GM23338 (cell line): Measurements from ENCODE around the gene NSD2. TPM values are rescaled to one million over a fixed set of nuclear protein-coding genes. Genes with fewer than 3 reads are reported as not detected.
"Not testable (repeated sequence)": the region's sequence is repeated elsewhere in the genome, so short reads cannot be mapped to it uniquely, and the experiment has no call there.

Experiments used
- ATAC-seq: fragments of 200-7000 bp; cut with Tn5 transposase; 3 replicates; pipeline ENCODE4 v1.9.1; 2020
- DNase-seq: peaks from one replicate; pipeline ENCODE4 v3.0.0-alpha.2; 2015; ENCODE audit warnings: low spot score
- H2AFZ ChIP-seq: fragments of 200-600 bp; sonication (generic); 2 replicates; pipeline ENCODE4 v1.8.0; 2016; ENCODE audit warnings: antibody characterized with exemption, mild to moderate bottlenecking, moderate library complexity
- H3F3A ChIP-seq: fragments of 200-600 bp; sonication (generic); replicated peaks from 2 replicates; pipeline ENCODE4 v1.8.0; 2017; ENCODE audit warnings: antibody characterized with exemption, mixed run types, low read depth
- H3K27ac ChIP-seq: fragments of 200-600 bp; sonication (generic); 2 replicates; pipeline ENCODE4 v1.6.1; 2016; ENCODE audit warnings: low read depth
- H3K27me3 ChIP-seq: fragments of 200-600 bp; sonication (generic); 2 replicates; pipeline ENCODE4 v1.8.0; 2016; ENCODE audit warnings: mild to moderate bottlenecking, mixed run types, moderate library complexity; ENCODE audit not compliant: insufficient read depth
- H3K36me3 ChIP-seq: fragments of 200-600 bp; sonication (generic); 2 replicates; pipeline ENCODE4 v1.8.0; 2016; ENCODE audit warnings: mild to moderate bottlenecking; ENCODE audit not compliant: insufficient read depth
- H3K4me1 ChIP-seq: fragments of 200-600 bp; sonication (generic); 2 replicates; pipeline ENCODE4 v1.8.0; 2016; ENCODE audit warnings: mild to moderate bottlenecking, moderate library complexity; ENCODE audit not compliant: insufficient read depth
- H3K4me2 ChIP-seq: fragments of 200-600 bp; sonication (generic); 2 replicates; pipeline ENCODE4 v1.7.1; 2017; ENCODE audit warnings: mixed run types
- H3K4me3 ChIP-seq: fragments of 200-600 bp; sonication (generic); 2 replicates; pipeline ENCODE4 v1.6.1; 2016; ENCODE audit warnings: mixed run types
- H3K79me2 ChIP-seq: fragments of 200-600 bp; sonication (generic); replicated peaks from 2 replicates; pipeline ENCODE4 v1.8.0; 2017; ENCODE audit warnings: mild to moderate bottlenecking; ENCODE audit not compliant: insufficient read depth
- H3K9me2 ChIP-seq: fragments of 200-600 bp; sonication (generic); 2 replicates; pipeline ENCODE4 v1.8.0; 2017; ENCODE audit not compliant: insufficient read depth
- H4K20me1 ChIP-seq: fragments of 200-600 bp; sonication (generic); replicated peaks from 2 replicates; pipeline ENCODE4 v1.8.0; 2017; ENCODE audit warnings: mild to moderate bottlenecking; ENCODE audit not compliant: insufficient read depth
- H3K27ac Mint-ChIP-seq: 2 replicates; pipeline ENCODE4 v1.8.0; 2020; ENCODE audit warnings: inconsistent platforms, mild to moderate bottlenecking, moderate library complexity, mixed read lengths
- H3K27me3 Mint-ChIP-seq: 3 replicates; pipeline ENCODE4 v1.8.0; 2022; ENCODE audit warnings: low read depth, mild to moderate bottlenecking, moderate library complexity, mixed read lengths, inconsistent platforms; ENCODE audit not compliant: insufficient read depth, poor library complexity
- H3K36me3 Mint-ChIP-seq: 3 replicates; pipeline ENCODE4 v1.8.0; 2021; ENCODE audit warnings: low read depth, mild to moderate bottlenecking, inconsistent platforms, moderate library complexity, mixed read lengths
- H3K4me1 Mint-ChIP-seq: 3 replicates; pipeline ENCODE4 v1.8.0; 2020; ENCODE audit warnings: mild to moderate bottlenecking, inconsistent platforms, mixed read lengths
- H3K4me3 Mint-ChIP-seq: 3 replicates; pipeline ENCODE4 v1.8.0; 2021; ENCODE audit warnings: moderate library complexity, mild to moderate bottlenecking, inconsistent platforms, mixed read lengths
- H3K9me3 Mint-ChIP-seq: 3 replicates; pipeline ENCODE4 v1.8.0; 2020; ENCODE audit warnings: moderate library complexity, mild to moderate bottlenecking, inconsistent platforms, mixed read lengths
- EZH2 ChIP-seq: fragments of 200-600 bp; sonication (generic); IDR thresholded peaks from one replicate; pipeline ENCODE4 v1.8.0; 2017; ENCODE audit warnings: antibody characterized with exemption, mild to moderate bottlenecking, low read depth; ENCODE audit not compliant: unreplicated experiment
- EZH2phosphoT487 ChIP-seq: fragments of 200-600 bp; sonication (generic); IDR thresholded peaks from one replicate; pipeline ENCODE4 v1.8.1; 2018; ENCODE audit warnings: antibody characterized with exemption; ENCODE audit not compliant: unreplicated experiment
- NANOG ChIP-seq: IDR thresholded peaks from 2 replicates; pipeline ENCODE4 v1.6.1; 2016; ENCODE audit warnings: antibody characterized with exemption, borderline replicate concordance
- ZNF114 ChIP-seq: fragments of 250-450 bp; sonication (Bioruptor Pico); IDR thresholded peaks from 2 replicates; pipeline ENCODE4 v1.5.0; 2020; ENCODE audit warnings: mild to moderate bottlenecking, moderate library complexity
- ZNF331 ChIP-seq: fragments of 250-450 bp; sonication (Bioruptor Pico); IDR thresholded peaks from 2 replicates; pipeline ENCODE4 v1.5.0; 2020; ENCODE audit warnings: low read depth, mild to moderate bottlenecking, moderate library complexity
- polyA plus RNA-seq: library from polyadenylated mRNA; unstranded; fragments of >200 nt; fragmentation: Nextera tagmentation; extraction: Ambion mirVana; gene quantifications from 2 replicates; pipeline ENCODE4 v1.2.1, GENCODE V29; 2016
- total RNA-seq: library from RNA; depleted of rRNA; stranded (reverse); fragments of >200 nt; shearing (Covaris generic); gene quantifications from 2 replicates; pipeline ENCODE4 v1.2.3, GENCODE V29; 2014
- TF ChIP-seq, protein P1 (sequence below): IDR thresholded peaks from one replicate; pipeline ENCODE4 v1.6.1; 2018; ENCODE audit warnings: antibody characterized with exemption; ENCODE audit not compliant: unreplicated experiment
- TF ChIP-seq, protein P2 (sequence below): fragments of 250-450 bp; sonication (Bioruptor Pico); IDR thresholded peaks from 2 replicates; pipeline ENCODE4 v1.5.0; 2020; ENCODE audit warnings: mild to moderate bottlenecking, moderate library complexity
- TF ChIP-seq, protein P3 (sequence below), 2 experiments: fragments of 200-600 bp in 1 of 2; sonication (generic) in 1 of 2; conservative IDR thresholded peaks; 2 replicates each; pipeline versions ENCODE4 v1.5.1 to v1.6.1; 2016 to 2017; ENCODE audit warnings: antibody characterized with exemption in 2 of 2, low read depth in 2 of 2, mild to moderate bottlenecking in 2 of 2, moderate library complexity in 1 of 2
- TF ChIP-seq, protein P4 (sequence below): IDR thresholded peaks from 2 replicates; pipeline ENCODE4 v1.6.1; 2016; ENCODE audit warnings: antibody characterized with exemption

NSD2 gene
- total and polyA plus RNA-seq, 2 experiments from 2014 or later = 33.5 to 84.4 TPM

DNA sequence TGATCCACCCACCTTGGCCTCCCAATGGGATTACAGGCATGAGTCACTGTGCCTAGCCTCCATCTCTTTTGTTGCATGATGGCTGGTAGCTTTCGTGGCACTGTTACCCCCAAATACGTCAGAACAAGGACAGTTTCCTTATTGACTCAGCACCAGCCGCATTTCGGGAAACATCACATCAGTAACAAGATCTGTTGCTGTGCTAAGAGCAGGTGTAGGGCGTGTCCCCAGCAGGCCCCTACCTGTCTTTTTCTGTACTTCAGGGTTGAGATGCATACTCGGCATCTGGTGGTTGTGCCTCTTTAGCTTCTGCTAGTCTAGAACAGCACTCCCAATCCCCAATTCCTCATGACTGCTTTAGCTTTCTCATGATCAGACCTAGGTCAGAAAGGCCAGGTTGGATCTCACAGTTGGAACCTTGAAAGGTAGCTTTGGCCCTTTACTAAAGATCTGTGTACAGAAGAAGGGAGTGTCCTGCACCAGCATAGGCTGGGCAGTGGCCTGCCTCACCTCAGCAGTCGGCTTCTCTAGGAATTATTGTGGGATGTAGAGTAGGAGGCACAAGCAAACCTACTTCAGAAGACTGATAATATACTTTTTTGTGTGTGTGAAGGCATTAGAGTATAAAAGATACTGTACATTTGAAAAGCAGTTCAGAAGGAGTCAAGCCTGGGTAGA, 36.8 kb downstream of the NSD2 start:
- Mint-ChIP-seq H3K4me1 (peaks cover 6% of the 10 kb centered on the region), H3K9me3 (no peaks in the 10 kb centered on the region), H3K4me3 (no peak overlapping the region), H3K27me3 (peaks cover 2% of the 10 kb centered on the region), H3K36me3 (peaks cover 41% of the 10 kb centered on the region), H3K27ac (no peak overlapping the region)
- Histone ChIP-seq H3K4me1 (no peaks in the 10 kb centered on the region), H3K79me2 (peaks cover 18% of the 10 kb centered on the region), H3K9me2 (no peaks in the 10 kb centered on the region), H4K20me1 (peaks cover 34% of the 10 kb centered on the region), H2AFZ (no peak overlapping the region), H3K27ac (no peak overlapping the region), H3F3A (peaks cover 5% of the 10 kb centered on the region; the same call in 1 of the 2 replicates), H3K36me3 (peaks cover 9% of the 10 kb centered on the region), H3K4me2 (no peak overlapping the region), H3K4me3 (no peak overlapping the region), H3K27me3 (no peaks in the 10 kb centered on the region)
- no peak for TF ChIP-seq NANOG
- TF ChIP-seq, protein P1, sequence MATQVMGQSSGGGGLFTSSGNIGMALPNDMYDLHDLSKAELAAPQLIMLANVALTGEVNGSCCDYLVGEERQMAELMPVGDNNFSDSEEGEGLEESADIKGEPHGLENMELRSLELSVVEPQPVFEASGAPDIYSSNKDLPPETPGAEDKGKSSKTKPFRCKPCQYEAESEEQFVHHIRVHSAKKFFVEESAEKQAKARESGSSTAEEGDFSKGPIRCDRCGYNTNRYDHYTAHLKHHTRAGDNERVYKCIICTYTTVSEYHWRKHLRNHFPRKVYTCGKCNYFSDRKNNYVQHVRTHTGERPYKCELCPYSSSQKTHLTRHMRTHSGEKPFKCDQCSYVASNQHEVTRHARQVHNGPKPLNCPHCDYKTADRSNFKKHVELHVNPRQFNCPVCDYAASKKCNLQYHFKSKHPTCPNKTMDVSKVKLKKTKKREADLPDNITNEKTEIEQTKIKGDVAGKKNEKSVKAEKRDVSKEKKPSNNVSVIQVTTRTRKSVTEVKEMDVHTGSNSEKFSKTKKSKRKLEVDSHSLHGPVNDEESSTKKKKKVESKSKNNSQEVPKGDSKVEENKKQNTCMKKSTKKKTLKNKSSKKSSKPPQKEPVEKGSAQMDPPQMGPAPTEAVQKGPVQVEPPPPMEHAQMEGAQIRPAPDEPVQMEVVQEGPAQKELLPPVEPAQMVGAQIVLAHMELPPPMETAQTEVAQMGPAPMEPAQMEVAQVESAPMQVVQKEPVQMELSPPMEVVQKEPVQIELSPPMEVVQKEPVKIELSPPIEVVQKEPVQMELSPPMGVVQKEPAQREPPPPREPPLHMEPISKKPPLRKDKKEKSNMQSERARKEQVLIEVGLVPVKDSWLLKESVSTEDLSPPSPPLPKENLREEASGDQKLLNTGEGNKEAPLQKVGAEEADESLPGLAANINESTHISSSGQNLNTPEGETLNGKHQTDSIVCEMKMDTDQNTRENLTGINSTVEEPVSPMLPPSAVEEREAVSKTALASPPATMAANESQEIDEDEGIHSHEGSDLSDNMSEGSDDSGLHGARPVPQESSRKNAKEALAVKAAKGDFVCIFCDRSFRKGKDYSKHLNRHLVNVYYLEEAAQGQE = no peak
- no peak for TF ChIP-seq ZNF331
- TF ChIP-seq, protein P2, sequence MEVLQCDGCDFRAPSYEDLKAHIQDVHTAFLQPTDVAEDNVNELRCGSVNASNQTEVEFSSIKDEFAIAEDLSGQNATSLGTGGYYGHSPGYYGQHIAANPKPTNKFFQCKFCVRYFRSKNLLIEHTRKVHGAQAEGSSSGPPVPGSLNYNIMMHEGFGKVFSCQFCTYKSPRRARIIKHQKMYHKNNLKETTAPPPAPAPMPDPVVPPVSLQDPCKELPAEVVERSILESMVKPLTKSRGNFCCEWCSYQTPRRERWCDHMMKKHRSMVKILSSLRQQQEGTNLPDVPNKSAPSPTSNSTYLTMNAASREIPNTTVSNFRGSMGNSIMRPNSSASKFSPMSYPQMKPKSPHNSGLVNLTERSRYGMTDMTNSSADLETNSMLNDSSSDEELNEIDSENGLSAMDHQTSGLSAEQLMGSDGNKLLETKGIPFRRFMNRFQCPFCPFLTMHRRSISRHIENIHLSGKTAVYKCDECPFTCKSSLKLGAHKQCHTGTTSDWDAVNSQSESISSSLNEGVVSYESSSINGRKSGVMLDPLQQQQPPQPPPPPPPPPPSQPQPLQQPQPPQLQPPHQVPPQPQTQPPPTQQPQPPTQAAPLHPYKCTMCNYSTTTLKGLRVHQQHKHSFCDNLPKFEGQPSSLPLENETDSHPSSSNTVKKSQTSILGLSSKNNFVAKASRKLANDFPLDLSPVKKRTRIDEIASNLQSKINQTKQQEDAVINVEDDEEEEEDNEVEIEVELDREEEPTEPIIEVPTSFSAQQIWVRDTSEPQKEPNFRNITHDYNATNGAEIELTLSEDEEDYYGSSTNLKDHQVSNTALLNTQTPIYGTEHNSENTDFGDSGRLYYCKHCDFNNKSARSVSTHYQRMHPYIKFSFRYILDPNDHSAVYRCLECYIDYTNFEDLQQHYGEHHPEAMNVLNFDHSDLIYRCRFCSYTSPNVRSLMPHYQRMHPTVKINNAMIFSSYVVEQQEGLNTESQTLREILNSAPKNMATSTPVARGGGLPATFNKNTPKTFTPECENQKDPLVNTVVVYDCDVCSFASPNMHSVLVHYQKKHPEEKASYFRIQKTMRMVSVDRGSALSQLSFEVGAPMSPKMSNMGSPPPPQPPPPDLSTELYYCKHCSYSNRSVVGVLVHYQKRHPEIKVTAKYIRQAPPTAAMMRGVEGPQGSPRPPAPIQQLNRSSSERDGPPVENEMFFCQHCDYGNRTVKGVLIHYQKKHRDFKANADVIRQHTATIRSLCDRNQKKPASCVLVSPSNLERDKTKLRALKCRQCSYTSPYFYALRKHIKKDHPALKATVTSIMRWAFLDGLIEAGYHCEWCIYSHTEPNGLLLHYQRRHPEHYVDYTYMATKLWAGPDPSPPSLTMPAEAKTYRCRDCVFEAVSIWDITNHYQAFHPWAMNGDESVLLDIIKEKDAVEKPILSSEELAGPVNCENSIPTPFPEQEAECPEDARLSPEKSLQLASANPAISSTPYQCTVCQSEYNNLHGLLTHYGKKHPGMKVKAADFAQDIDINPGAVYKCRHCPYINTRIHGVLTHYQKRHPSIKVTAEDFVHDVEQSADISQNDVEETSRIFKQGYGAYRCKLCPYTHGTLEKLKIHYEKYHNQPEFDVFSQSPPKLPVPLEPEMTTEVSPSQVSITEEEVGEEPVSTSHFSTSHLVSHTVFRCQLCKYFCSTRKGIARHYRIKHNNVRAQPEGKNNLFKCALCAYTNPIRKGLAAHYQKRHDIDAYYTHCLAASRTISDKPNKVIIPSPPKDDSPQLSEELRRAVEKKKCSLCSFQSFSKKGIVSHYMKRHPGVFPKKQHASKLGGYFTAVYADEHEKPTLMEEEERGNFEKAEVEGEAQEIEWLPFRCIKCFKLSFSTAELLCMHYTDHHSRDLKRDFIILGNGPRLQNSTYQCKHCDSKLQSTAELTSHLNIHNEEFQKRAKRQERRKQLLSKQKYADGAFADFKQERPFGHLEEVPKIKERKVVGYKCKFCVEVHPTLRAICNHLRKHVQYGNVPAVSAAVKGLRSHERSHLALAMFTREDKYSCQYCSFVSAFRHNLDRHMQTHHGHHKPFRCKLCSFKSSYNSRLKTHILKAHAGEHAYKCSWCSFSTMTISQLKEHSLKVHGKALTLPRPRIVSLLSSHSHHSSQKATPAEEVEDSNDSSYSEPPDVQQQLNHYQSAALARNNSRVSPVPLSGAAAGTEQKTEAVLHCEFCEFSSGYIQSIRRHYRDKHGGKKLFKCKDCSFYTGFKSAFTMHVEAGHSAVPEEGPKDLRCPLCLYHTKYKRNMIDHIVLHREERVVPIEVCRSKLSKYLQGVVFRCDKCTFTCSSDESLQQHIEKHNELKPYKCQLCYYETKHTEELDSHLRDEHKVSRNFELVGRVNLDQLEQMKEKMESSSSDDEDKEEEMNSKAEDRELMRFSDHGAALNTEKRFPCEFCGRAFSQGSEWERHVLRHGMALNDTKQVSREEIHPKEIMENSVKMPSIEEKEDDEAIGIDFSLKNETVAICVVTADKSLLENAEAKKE (CRISPR knock-in tag) = no peak
- TF ChIP-seq, protein P3, sequence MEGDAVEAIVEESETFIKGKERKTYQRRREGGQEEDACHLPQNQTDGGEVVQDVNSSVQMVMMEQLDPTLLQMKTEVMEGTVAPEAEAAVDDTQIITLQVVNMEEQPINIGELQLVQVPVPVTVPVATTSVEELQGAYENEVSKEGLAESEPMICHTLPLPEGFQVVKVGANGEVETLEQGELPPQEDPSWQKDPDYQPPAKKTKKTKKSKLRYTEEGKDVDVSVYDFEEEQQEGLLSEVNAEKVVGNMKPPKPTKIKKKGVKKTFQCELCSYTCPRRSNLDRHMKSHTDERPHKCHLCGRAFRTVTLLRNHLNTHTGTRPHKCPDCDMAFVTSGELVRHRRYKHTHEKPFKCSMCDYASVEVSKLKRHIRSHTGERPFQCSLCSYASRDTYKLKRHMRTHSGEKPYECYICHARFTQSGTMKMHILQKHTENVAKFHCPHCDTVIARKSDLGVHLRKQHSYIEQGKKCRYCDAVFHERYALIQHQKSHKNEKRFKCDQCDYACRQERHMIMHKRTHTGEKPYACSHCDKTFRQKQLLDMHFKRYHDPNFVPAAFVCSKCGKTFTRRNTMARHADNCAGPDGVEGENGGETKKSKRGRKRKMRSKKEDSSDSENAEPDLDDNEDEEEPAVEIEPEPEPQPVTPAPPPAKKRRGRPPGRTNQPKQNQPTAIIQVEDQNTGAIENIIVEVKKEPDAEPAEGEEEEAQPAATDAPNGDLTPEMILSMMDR (conservative IDR thresholded peaks at IDR 0.05; ENCODE audit: low read depth in 2 of 2) = no peak
- no peak for TF ChIP-seq EZH2
- TF ChIP-seq, protein P4, sequence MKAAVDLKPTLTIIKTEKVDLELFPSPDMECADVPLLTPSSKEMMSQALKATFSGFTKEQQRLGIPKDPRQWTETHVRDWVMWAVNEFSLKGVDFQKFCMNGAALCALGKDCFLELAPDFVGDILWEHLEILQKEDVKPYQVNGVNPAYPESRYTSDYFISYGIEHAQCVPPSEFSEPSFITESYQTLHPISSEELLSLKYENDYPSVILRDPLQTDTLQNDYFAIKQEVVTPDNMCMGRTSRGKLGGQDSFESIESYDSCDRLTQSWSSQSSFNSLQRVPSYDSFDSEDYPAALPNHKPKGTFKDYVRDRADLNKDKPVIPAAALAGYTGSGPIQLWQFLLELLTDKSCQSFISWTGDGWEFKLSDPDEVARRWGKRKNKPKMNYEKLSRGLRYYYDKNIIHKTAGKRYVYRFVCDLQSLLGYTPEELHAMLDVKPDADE = no peak
- no peak for TF ChIP-seq ZNF114 (CRISPR knock-in tag)
- TF ChIP-seq EZH2phosphoT487 = no peak
- no peak for DNase-seq
- no peak for ATAC-seq

DNA sequence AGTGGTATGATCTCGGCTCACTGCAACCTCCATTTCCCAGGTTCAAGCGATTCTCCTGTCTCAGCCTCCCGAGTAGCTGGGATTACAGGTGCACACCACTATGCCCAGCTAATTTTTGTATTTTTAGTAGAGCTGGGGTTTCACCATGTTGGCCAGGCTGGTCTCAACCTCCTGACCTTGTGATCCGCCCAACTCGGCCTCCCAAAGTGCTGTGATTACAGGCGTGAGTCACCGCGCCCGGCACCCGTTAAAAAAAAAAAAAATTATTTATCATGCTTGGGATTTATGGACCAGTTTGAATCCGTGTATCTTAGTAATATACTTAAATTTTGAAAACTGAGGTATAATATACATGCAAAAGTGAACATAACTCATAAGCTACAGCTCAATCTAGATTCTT, 38.5 kb downstream of the NSD2 start:
- not testable (repeated sequence) for H3K36me3 ChIP-seq, H3K27me3 Mint-ChIP-seq, H2AFZ ChIP-seq, H3K9me3 Mint-ChIP-seq, H3K9me2 ChIP-seq, H3K4me3 ChIP-seq, H3K4me1 Mint-ChIP-seq, H3K27ac Mint-ChIP-seq, H3K4me2 ChIP-seq, H3K27me3 ChIP-seq, ATAC-seq, DNase-seq, H3K4me3 Mint-ChIP-seq, H3F3A ChIP-seq, H3K4me1 ChIP-seq
- 0 out of 2 replicates have a peak overlapping the region, but pooled peaks have one; percentile 1 for H3K27ac ChIP-seq
- peaks cover 39% of the 10 kb centered on the region for H3K36me3 Mint-ChIP-seq
- H3K79me2 ChIP-seq = peaks cover 25% of the 10 kb centered on the region
- peaks cover 27% of the 10 kb centered on the region for H4K20me1 ChIP-seq
